ENCODE results near the gene CD300A.

Gene CD300A

GRCh38 chr17:74459622-74460021 is 6.8 kb upstream of the CD300A start:
- H3K27ac Mint-ChIP-seq = no peak overlapping the region
- H3K36me3 Mint-ChIP-seq = no peaks in the 10 kb centered on the region
- H3K27me3 Mint-ChIP-seq = no peaks in the 10 kb centered on the region
- H3K4me3 Mint-ChIP-seq = no peak overlapping the region
- peaks cover 31% of the 10 kb centered on the region for H3K4me1 Mint-ChIP-seq
- no peaks in the 10 kb centered on the region for H3K9me3 Mint-ChIP-seq

- Mint-ChIP-seq H3K4me1 (peaks cover 31% of the 10 kb centered on the region), H3K27me3 (no peaks in the 10 kb centered on the region), H3K36me3 (no peaks in the 10 kb centered on the region), H3K9me3 (no peaks in the 10 kb centered on the region), H3K4me3 (no peak overlapping the region), H3K27ac (no peak overlapping the region)
These were observed 6.2 kb upstream of the CD300A start for GRCh38 chr17:74460241-74460640.

GRCh38 chr17:74460996-74461395 is 5.4 kb upstream of the CD300A start:
- no peaks in the 10 kb centered on the region for H3K9me3 Mint-ChIP-seq
- peaks cover 31% of the 10 kb centered on the region for H3K4me1 Mint-ChIP-seq
- no peak overlapping the region for H3K27ac Mint-ChIP-seq
- no peaks in the 10 kb centered on the region for H3K36me3 Mint-ChIP-seq
- H3K27me3 Mint-ChIP-seq = no peaks in the 10 kb centered on the region
- H3K4me3 Mint-ChIP-seq = no peak overlapping the region

GRCh38 chr17:74461611-74462010 is 4.8 kb upstream of the CD300A start:
- Mint-ChIP-seq H3K9me3 (no peaks in the 10 kb centered on the region), H3K36me3 (no peaks in the 10 kb centered on the region), H3K27me3 (no peaks in the 10 kb centered on the region), H3K4me1 (peaks cover 31% of the 10 kb centered on the region), H3K4me3 (no peak overlapping the region), H3K27ac (no peak overlapping the region)

- H3K27me3 Mint-ChIP-seq = no peaks in the 10 kb centered on the region
- H3K4me3 Mint-ChIP-seq = no peak overlapping the region
- no peaks in the 10 kb centered on the region for H3K36me3 Mint-ChIP-seq
- no peaks in the 10 kb centered on the region for H3K9me3 Mint-ChIP-seq
- H3K4me1 Mint-ChIP-seq = peaks cover 31% of the 10 kb centered on the region
- no peak overlapping the region for H3K27ac Mint-ChIP-seq
These were observed 1.6 kb upstream of the CD300A start for GRCh38 chr17:74464730-74465377.

- H3K36me3 Mint-ChIP-seq = peaks cover 3% of the 10 kb centered on the region
- H3K4me1 Mint-ChIP-seq = peaks cover 36% of the 10 kb centered on the region
- H3K27me3 Mint-ChIP-seq = no peaks in the 10 kb centered on the region
- no peak overlapping the region for H3K4me3 Mint-ChIP-seq
- H3K9me3 Mint-ChIP-seq = no peaks in the 10 kb centered on the region
- no peak overlapping the region for H3K27ac Mint-ChIP-seq
These were observed 890 bp upstream of the CD300A start for GRCh38 chr17:74465378-74466110.

GRCh38 chr17:74466828-74467184 is 372 bp downstream of the CD300A start:
- no peak overlapping the region for H3K4me3 Mint-ChIP-seq
- H3K4me1 Mint-ChIP-seq = peaks cover 38% of the 10 kb centered on the region
- H3K9me3 Mint-ChIP-seq = no peaks in the 10 kb centered on the region
- peaks cover 3% of the 10 kb centered on the region for H3K36me3 Mint-ChIP-seq
- H3K27me3 Mint-ChIP-seq = no peaks in the 10 kb centered on the region
- no peak overlapping the region for H3K27ac Mint-ChIP-seq

- Mint-ChIP-seq H3K36me3 (peaks cover 3% of the 10 kb centered on the region), H3K9me3 (no peaks in the 10 kb centered on the region), H3K27ac (peak overlapping the region; percentile 10), H3K4me1 (peaks cover 37% of the 10 kb centered on the region), H3K4me3 (no peak overlapping the region), H3K27me3 (no peaks in the 10 kb centered on the region)
These were observed 952 bp downstream of the CD300A start for GRCh38 chr17:74467221-74467951.

GRCh38 chr17:74471341-74471740 is 4.9 kb downstream of the CD300A start:
- peak overlapping the region; percentile 27 for H3K4me3 Mint-ChIP-seq
- H3K27me3 Mint-ChIP-seq = no peaks in the 10 kb centered on the region
- no peaks in the 10 kb centered on the region for H3K9me3 Mint-ChIP-seq
- peaks cover 7% of the 10 kb centered on the region for H3K36me3 Mint-ChIP-seq
- H3K4me1 Mint-ChIP-seq = peaks cover 41% of the 10 kb centered on the region
- H3K27ac Mint-ChIP-seq = no peak overlapping the region

- Mint-ChIP-seq H3K4me1 (peaks cover 46% of the 10 kb centered on the region), H3K9me3 (no peaks in the 10 kb centered on the region), H3K4me3 (no peak overlapping the region), H3K27ac (no peak overlapping the region), H3K36me3 (peaks cover 7% of the 10 kb centered on the region), H3K27me3 (no peaks in the 10 kb centered on the region)
These were observed 6.5 kb downstream of the CD300A start for GRCh38 chr17:74472890-74473289.

GRCh38 chr17:74473294-74473693 is 6.9 kb downstream of the CD300A start:
- no peak overlapping the region for H3K4me3 Mint-ChIP-seq
- no peaks in the 10 kb centered on the region for H3K27me3 Mint-ChIP-seq
- H3K27ac Mint-ChIP-seq = no peak overlapping the region
- no peaks in the 10 kb centered on the region for H3K9me3 Mint-ChIP-seq
- peaks cover 50% of the 10 kb centered on the region for H3K4me1 Mint-ChIP-seq
- H3K36me3 Mint-ChIP-seq = peaks cover 7% of the 10 kb centered on the region

GRCh38 chr17:74474043-74474792 is 7.8 kb downstream of the CD300A start:
- peaks cover 59% of the 10 kb centered on the region for H3K4me1 Mint-ChIP-seq
- H3K4me3 Mint-ChIP-seq = peak overlapping the region; percentile 24
- no peak overlapping the region for H3K27ac Mint-ChIP-seq

GRCh38 chr17:74475189-74475588 is 8.8 kb downstream of the CD300A start:
- Mint-ChIP-seq H3K9me3 (no peaks in the 10 kb centered on the region), H3K4me1 (peaks cover 64% of the 10 kb centered on the region), H3K4me3 (no peak overlapping the region), H3K36me3 (peaks cover 5% of the 10 kb centered on the region), H3K27me3 (no peaks in the 10 kb centered on the region), H3K27ac (no peak overlapping the region)

More at GRCh38 chr17:74474043-74474792, 7.8 kb downstream of the CD300A start:
- H3K36me3 Mint-ChIP-seq = peaks cover 7% of the 10 kb centered on the region
- no peaks in the 10 kb centered on the region for H3K9me3 Mint-ChIP-seq
- H3K27me3 Mint-ChIP-seq = no peaks in the 10 kb centered on the region

GRCh38 chr17:74477411-74477810 is 11.0 kb downstream of the CD300A start:
- Mint-ChIP-seq H3K4me1 (peaks cover 61% of the 10 kb centered on the region), H3K27me3 (no peaks in the 10 kb centered on the region), H3K9me3 (no peaks in the 10 kb centered on the region), H3K27ac (no peak overlapping the region), H3K4me3 (no peak overlapping the region), H3K36me3 (peaks cover 5% of the 10 kb centered on the region)

- Mint-ChIP-seq H3K36me3 (peaks cover 5% of the 10 kb centered on the region), H3K4me3 (peak overlapping the region; percentile 68), H3K27me3 (no peaks in the 10 kb centered on the region), H3K4me1 (peaks cover 54% of the 10 kb centered on the region), H3K9me3 (no peaks in the 10 kb centered on the region), H3K27ac (peak overlapping the region; percentile 63)
These were observed 12.1 kb downstream of the CD300A start for GRCh38 chr17:74478420-74479100.

Measured in activated naive CD4-positive, alpha-beta T cell treated with anti-CD3 and anti-CD28 coated beads, Interleukin-2, amount 50 U/mL, for 24 hours (primary cell).